Esophagus muscularis mucosa (tissue), 4 donors: ENCODE data around the gene EPHA4. TPM values are rescaled to one million over a fixed set of nuclear protein-coding genes. Genes with fewer than 3 reads are reported as not detected.

Source experiments
- DNase-seq: peaks from one replicate; pipeline ENCODE4 v3.0.0-alpha.2; 2017; ENCODE audit errors: extremely low spot score
- H3K27ac ChIP-seq, 4 donors: fragments of 200-600 bp; sonication (generic); replicated peaks in 1 of 4; 1 replicate in 3 of 4; 2 replicates in 1 of 4; pipeline ENCODE4 v1.5.1; 2016 to 2019; ENCODE audit warnings: mild to moderate bottlenecking in 1 of 4
- H3K27me3 ChIP-seq, 4 donors: fragments of 200-600 bp; sonication (generic); one replicate each; pipeline versions ENCODE4 v1.5.1 to v1.6.0; 2016 to 2019
- H3K36me3 ChIP-seq, 4 donors: fragments of 200-600 bp; sonication (generic); one replicate each; pipeline ENCODE4 v1.5.1; 2016 to 2019
- H3K4me1 ChIP-seq, 4 donors: fragments of 200-600 bp; sonication (generic); one replicate each; pipeline ENCODE4 v1.5.1; 2016 to 2019
- H3K4me3 ChIP-seq, 4 donors: fragments of 200-600 bp; sonication (generic); 1 replicate in 2 of 4; 2 replicates in 2 of 4; pipeline ENCODE4 v1.5.1; 2016 to 2019; ENCODE audit warnings: mild to moderate bottlenecking in 4 of 4, moderate library complexity in 1 of 4
- H3K9me3 ChIP-seq, 4 donors: fragments of 200-600 bp; sonication (generic); 1 replicate in 3 of 4; 2 replicates in 1 of 4; pipeline ENCODE4 v1.5.1; 2016 to 2019
- EP300 ChIP-seq: sonication (generic); formaldehyde crosslinking; IDR thresholded peaks from one replicate; pipeline ENCODE4 v1.6.1; 2017; ENCODE audit warnings: antibody characterized with exemption
- POLR2A ChIP-seq: fragments of 450-650 bp; IDR thresholded peaks from one replicate; pipeline ENCODE4 v1.6.1; 2017; ENCODE audit warnings: antibody characterized with exemption, moderate library complexity, mild to moderate bottlenecking, low read depth
- POLR2AphosphoS5 ChIP-seq, 2 donors: sonication (generic); formaldehyde crosslinking; IDR thresholded peaks; one replicate each; pipeline ENCODE4 v1.6.1; 2017; ENCODE audit warnings: antibody characterized with exemption in 2 of 2
- WGBS: methylation state at CpG from one replicate; pipeline ENCODE4 v1.1.5; 2018; 5-methylcytosine and 5-hydroxymethylcytosine counted together
- intact Hi-C: fragments of 100-400 bp; cut with DNase I; formaldehyde crosslinking; loops from one replicate; pipeline ENCODE4 v1.15.1; 2023
- total RNA-seq, 4 donors: library from RNA; depleted of rRNA; stranded (reverse); fragments of >200 nt; gene quantifications; one replicate each; pipeline versions ENCODE4 v1.1.0 to v1.2.1, GENCODE V29; 2016
- TF ChIP-seq, protein P1 (sequence below), 3 experiments: fragments of 200-600 bp in 2 of 3; fragments of 450-650 bp in 1 of 3; sonication (generic) in 2 of 3; IDR thresholded peaks; one replicate each; pipeline ENCODE4 v1.5.1; 2017 to 2019; ENCODE audit warnings: antibody characterized with exemption in 3 of 3, mild to moderate bottlenecking in 2 of 3, moderate library complexity in 1 of 3

EPHA4 gene
- total RNA-seq, 4 donors from 2014 or later = 15.4 to 25.9 (median 20.2) TPM

DNA sequence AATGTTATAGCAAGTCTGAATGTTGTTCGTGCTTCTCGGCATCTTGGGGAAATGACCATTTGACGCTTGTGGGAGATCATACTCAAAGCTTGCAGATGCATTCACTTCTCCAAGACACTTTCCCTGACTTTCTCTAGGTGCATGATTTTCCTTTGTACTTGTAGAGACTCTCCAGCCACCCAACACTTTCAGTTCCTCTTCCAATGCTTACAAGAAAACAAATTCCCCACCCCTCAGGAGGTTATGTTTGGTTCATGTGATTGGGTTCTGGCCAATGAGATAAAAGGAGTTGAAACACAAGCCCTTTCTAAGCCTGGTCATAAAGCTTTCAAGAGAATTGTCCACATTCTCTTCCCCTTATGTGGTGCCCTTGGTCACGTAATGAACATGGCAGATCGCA lies 156.3 kb downstream of the EPHA4 start:
- no peaks in the 10 kb centered on the region for H3K9me3 ChIP-seq
- 87% methylated on average over 5 of the region's 5 CpGs for WGBS
- H3K36me3 ChIP-seq = peaks cover 0 to 8% (median 4%) of the 10 kb centered on the region in 4 donors
- TF ChIP-seq POLR2AphosphoS5 (IDR thresholded peaks at IDR 0.05) = no peak
- TF ChIP-seq, protein P1, sequence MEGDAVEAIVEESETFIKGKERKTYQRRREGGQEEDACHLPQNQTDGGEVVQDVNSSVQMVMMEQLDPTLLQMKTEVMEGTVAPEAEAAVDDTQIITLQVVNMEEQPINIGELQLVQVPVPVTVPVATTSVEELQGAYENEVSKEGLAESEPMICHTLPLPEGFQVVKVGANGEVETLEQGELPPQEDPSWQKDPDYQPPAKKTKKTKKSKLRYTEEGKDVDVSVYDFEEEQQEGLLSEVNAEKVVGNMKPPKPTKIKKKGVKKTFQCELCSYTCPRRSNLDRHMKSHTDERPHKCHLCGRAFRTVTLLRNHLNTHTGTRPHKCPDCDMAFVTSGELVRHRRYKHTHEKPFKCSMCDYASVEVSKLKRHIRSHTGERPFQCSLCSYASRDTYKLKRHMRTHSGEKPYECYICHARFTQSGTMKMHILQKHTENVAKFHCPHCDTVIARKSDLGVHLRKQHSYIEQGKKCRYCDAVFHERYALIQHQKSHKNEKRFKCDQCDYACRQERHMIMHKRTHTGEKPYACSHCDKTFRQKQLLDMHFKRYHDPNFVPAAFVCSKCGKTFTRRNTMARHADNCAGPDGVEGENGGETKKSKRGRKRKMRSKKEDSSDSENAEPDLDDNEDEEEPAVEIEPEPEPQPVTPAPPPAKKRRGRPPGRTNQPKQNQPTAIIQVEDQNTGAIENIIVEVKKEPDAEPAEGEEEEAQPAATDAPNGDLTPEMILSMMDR (IDR thresholded peaks at IDR 0.05) = no peak
- TF ChIP-seq POLR2A = no peak
- no peak for TF ChIP-seq EP300
- no peak overlapping the region for H3K4me3 ChIP-seq
- H3K27ac ChIP-seq = no peak overlapping the region
- intact Hi-C loops = no loop called here
- no peaks in the 10 kb centered on the region for H3K4me1 ChIP-seq
- H3K27me3 ChIP-seq = no peaks in the 10 kb centered on the region
- no peak for DNase-seq

DNA sequence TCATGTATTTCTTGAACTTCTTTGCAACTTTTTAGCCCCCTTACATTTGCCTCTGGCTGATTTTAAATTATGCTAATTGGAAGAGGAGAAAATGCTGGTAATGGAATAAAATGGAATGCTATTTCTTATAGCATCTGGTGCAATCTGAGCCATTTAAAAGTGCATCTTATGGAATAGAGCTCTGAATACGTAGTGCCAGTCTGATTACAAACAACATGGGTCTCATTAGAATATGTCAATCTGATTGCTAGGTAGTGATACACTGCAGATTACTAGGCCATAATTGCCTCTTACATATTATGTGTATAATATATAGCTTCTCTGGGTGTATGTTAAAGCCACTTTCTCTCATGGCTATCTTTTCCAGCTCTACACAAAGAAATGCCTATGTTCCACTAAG lies 159.1 kb downstream of the EPHA4 start:
- Histone ChIP-seq H3K36me3 (no peaks in the 10 kb centered on the region), H3K9me3 (no peaks in the 10 kb centered on the region), H3K27me3 (no peaks in the 10 kb centered on the region), H3K27ac (no peak overlapping the region), H3K4me3 (no peak overlapping the region), H3K4me1 (no peaks in the 10 kb centered on the region)
- no peak for TF ChIP-seq POLR2AphosphoS5 (IDR thresholded peaks at IDR 0.05)
- TF ChIP-seq EP300 = no peak
- no peak for TF ChIP-seq POLR2A
- TF ChIP-seq, protein P1 (IDR thresholded peaks at IDR 0.05) = no peak
- whole genome bisulfite sequencing = 83% methylated on average over 1 of the region's 1 CpG
- intact Hi-C loops = no loop called here
- DNase-seq = no peak

DNA sequence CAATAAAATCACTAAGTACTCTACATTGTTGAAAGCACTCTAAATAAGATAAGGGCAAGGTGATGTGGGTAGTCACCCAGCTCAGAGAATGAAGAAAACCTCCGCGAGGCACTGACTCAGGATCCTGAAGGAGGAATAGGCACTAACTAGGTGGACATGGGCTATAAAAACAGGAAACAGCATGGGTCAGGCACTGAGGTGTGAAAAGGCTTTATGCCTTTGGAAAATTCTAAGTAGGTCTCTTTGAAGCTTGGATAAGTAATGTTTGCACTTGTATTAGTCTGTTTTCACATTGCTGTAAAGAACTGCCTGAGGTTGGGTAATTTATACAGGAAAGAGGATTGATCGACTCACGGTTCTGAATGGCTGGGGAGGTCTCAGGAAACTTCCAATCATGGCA lies 161.6 kb downstream of the EPHA4 start:
- no peak for TF ChIP-seq POLR2AphosphoS5 (IDR thresholded peaks at IDR 0.05)
- DNase-seq = no peak
- no peaks in the 10 kb centered on the region for H3K36me3 ChIP-seq
- H3K4me3 ChIP-seq = no peak overlapping the region
- no peaks in the 10 kb centered on the region for H3K27me3 ChIP-seq
- intact Hi-C loops = no loop called here
- H3K9me3 ChIP-seq = peaks cover 0 to 5% (median 0%) of the 10 kb centered on the region in 4 donors
- no peaks in the 10 kb centered on the region for H3K4me1 ChIP-seq
- WGBS = 90% methylated on average over 4 of the region's 4 CpGs
- no peak overlapping the region for H3K27ac ChIP-seq

DNA sequence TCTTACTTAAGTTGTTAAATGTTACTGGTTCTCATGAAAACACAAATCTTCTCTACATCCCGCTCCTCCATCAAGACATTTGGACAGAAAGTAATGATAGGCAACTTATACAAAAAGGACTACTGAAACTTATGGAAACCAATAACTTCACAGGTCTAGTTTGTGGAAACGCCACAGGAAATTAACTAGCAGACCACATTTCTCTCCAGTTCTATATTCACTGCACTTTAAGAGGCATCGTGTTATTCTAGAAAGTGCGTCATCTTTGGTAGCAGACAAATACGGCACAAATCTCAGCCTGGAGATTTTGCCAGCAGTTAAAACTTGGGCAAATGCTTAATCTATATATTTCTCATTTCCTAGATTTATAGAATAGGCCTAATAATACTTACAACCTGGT lies 164.3 kb downstream of the EPHA4 start:
- DNase-seq = no peak
- no peaks in the 10 kb centered on the region for H3K36me3 ChIP-seq
- TF ChIP-seq POLR2AphosphoS5 (IDR thresholded peaks at IDR 0.05) = no peak
- no peak for TF ChIP-seq EP300
- TF ChIP-seq POLR2A = no peak
- TF ChIP-seq, protein P1 (IDR thresholded peaks at IDR 0.05) = no peak
- no peak overlapping the region for H3K27ac ChIP-seq
- 89% methylated on average over 5 of the region's 5 CpGs for WGBS
- H3K4me1 ChIP-seq = no peaks in the 10 kb centered on the region
- H3K4me3 ChIP-seq = no peak overlapping the region
- intact Hi-C loops = no loop called here
- peaks cover 0 to 5% (median 0%) of the 10 kb centered on the region in 4 donors for H3K9me3 ChIP-seq
- H3K27me3 ChIP-seq = no peaks in the 10 kb centered on the region

DNA sequence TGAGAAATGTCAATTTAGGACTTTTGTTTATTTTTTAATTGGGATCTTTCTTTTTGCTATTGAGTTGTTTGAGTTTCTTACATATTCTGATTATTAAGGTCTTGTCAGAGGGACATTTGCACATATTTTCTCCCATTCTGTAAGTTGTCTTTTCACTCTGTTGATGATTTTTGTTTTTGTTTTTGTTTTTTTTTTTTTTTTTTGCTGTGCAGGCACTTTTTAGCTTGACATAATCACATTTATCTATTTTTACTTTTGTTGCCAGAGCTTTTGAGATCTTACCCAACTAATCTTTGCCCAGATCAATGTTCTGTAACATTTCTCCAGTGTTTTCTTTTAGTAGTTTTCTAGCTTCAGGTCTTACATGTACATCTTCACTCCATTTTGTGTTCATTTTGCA lies 166.6 kb downstream of the EPHA4 start:
- H3K27ac ChIP-seq = no peak overlapping the region
- intact Hi-C loops = no loop called here
- no peaks in the 10 kb centered on the region for H3K36me3 ChIP-seq
- H3K4me1 ChIP-seq = no peaks in the 10 kb centered on the region
- no peak for DNase-seq
- TF ChIP-seq, protein P1 (IDR thresholded peaks at IDR 0.05) = no peak
- no peak for TF ChIP-seq EP300
- no peak for TF ChIP-seq POLR2AphosphoS5 (IDR thresholded peaks at IDR 0.05)
- TF ChIP-seq POLR2A = no peak
- H3K9me3 ChIP-seq = peaks cover 0 to 5% (median 0%) of the 10 kb centered on the region in 4 donors
- no peak overlapping the region for H3K4me3 ChIP-seq
- no peaks in the 10 kb centered on the region for H3K27me3 ChIP-seq
